ENCODE results near the gene LTBP3.

DNA sequence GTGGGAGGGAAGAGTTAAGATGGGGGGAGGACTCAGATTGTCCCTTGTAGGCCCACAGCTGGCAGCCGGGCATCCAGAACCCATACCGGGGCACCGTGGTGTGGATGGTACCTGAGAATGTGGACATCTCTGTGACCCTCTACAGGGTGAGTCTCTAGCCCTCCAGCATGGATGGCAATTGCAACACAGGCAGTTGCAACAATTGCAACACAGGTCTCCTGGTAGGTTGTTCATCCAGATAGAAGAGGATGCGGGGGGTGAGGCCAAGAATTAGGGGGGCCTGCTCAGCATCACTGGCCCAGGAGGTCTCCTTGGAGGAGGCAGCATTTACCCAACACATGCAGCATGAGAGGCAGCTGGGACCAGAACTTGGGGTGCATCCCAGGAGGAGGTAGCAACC is 21.1 kb upstream of the LTBP3 start:
- TF ChIP-seq, protein P1, sequence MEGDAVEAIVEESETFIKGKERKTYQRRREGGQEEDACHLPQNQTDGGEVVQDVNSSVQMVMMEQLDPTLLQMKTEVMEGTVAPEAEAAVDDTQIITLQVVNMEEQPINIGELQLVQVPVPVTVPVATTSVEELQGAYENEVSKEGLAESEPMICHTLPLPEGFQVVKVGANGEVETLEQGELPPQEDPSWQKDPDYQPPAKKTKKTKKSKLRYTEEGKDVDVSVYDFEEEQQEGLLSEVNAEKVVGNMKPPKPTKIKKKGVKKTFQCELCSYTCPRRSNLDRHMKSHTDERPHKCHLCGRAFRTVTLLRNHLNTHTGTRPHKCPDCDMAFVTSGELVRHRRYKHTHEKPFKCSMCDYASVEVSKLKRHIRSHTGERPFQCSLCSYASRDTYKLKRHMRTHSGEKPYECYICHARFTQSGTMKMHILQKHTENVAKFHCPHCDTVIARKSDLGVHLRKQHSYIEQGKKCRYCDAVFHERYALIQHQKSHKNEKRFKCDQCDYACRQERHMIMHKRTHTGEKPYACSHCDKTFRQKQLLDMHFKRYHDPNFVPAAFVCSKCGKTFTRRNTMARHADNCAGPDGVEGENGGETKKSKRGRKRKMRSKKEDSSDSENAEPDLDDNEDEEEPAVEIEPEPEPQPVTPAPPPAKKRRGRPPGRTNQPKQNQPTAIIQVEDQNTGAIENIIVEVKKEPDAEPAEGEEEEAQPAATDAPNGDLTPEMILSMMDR (conservative IDR thresholded peaks at IDR 0.05; ENCODE audit: low read depth, low read length) = no peak
- TF ChIP-seq EZH2 (IDR thresholded peaks at IDR 0.05; ENCODE audit: borderline replicate concordance, low read depth, low read length, poor library complexity, severe bottlenecking) = no peak
